Colonic mucosa (tissue), 4 donors: ENCODE data around the gene GPR137. TPM values are rescaled to one million over a fixed set of nuclear protein-coding genes. Genes with fewer than 3 reads are reported as not detected.
A peak's percentile ranks its signal among the peaks of the same experiment; 100 is the strongest.

Experiments
- DNase-seq: peaks from one replicate; pipeline ENCODE4 v3.0.0-alpha.2; 2020
- H3K27ac ChIP-seq: fragments of 200-600 bp; one replicate; pipeline ENCODE4 v1.8.0; 2021
- H3K27me3 ChIP-seq: fragments of 200-600 bp; one replicate; pipeline ENCODE4 v1.8.0; 2021
- H3K36me3 ChIP-seq: fragments of 200-600 bp; one replicate; pipeline ENCODE4 v1.8.0; 2021
- H3K4me1 ChIP-seq: fragments of 200-600 bp; one replicate; pipeline ENCODE4 v1.8.0; 2021; ENCODE audit warnings: mild to moderate bottlenecking
- H3K4me3 ChIP-seq: fragments of 200-600 bp; one replicate; pipeline ENCODE4 v1.8.0; 2021
- H3K9ac ChIP-seq, 2 donors: one replicate each; pipeline ENCODE4 v1.7.0; 2013; ENCODE audit warnings: control low read depth in 2 of 2, low read depth in 2 of 2, low read length in 2 of 2
- H3K9me3 ChIP-seq: fragments of 200-600 bp; one replicate; pipeline ENCODE4 v1.8.0; 2021
- intact Hi-C: fragments of 100-400 bp; cut with DNase I; formaldehyde crosslinking; loops from one replicate; pipeline ENCODE4 v1.14.1; 2022
- total RNA-seq, 2 donors: library from RNA; stranded (reverse); fragmentation: NEBNext Ultra II Directional in 1 of 2; extraction: Animal tissue kit (Norgen Biotek cat#: 25700) in 1 of 2; gene quantifications; one replicate each; pipeline ENCODE4 v1.2.1, GENCODE V29; 2021
- TF ChIP-seq, protein P1 (sequence below): fragments of 200-600 bp; IDR thresholded peaks from one replicate; pipeline ENCODE4 v1.8.0; 2022; ENCODE audit warnings: antibody characterized with exemption, mild to moderate bottlenecking
- donor health status: healthy.
- donor health status: DM: no; HTN: no; CAD: no.
- donor health status: DM: no; HTN: no; CAD: no.

The GPR137 gene
- total RNA-seq, 2 donors from 2014 or later = 36.0 to 58.8 TPM

DNA sequence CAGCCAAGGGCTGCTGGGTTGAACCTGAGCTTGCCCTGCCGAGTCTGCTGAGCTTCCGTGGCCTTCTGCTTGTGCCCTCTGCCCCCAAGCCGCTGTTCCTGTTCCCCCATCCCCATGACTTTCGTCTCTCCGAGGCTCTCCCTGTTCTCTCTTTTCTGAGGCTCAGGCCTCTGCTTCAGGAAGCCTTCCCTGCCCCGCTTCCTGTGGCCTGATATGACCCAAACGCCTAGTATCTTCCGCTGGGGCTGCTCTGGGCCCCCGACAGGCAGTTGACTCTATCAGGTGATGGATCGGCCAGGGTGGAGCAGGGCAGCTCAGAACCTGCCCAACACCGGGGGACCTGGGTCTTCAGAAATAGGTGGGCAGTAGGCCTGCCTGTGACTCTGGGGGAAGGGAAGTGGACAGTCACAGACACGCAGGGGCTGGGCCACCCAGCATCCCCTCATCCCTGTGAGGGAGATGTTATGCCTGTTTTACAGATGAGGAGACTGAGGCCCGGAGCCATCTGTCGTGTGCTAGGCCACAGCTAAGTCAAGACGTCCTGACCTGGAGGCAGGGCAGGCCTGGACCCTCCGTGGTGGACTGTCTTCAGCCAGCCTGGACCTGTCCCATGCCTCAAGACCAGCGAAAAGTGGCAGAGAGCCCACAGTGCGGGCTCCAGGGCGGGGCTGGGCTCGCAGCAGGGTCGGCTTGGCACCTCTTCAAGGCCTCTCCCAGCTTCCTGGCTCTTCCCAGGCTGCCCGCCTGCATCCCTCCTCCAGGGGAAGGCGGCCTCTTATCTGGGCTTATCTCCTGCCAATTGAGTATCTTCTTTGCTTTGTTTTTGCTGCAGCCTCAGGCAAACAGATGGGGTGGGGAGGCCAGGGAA lies 17.4 kb upstream of the GPR137 start:
- DNase-seq = peak; percentile 82
- H3K27ac ChIP-seq = peak overlapping the region; percentile 98
- intact Hi-C loops = loop anchor here (2.0 kb wide), 1 partner anchor 35 kb away; no protein-coding TSS in a partner anchor
- H3K27me3 ChIP-seq = no peaks in the 10 kb centered on the region
- peaks cover 22% of the 10 kb centered on the region for H3K36me3 ChIP-seq
- H3K9ac ChIP-seq = peak overlapping the region; percentile 80 to 94
- TF ChIP-seq, protein P1, sequence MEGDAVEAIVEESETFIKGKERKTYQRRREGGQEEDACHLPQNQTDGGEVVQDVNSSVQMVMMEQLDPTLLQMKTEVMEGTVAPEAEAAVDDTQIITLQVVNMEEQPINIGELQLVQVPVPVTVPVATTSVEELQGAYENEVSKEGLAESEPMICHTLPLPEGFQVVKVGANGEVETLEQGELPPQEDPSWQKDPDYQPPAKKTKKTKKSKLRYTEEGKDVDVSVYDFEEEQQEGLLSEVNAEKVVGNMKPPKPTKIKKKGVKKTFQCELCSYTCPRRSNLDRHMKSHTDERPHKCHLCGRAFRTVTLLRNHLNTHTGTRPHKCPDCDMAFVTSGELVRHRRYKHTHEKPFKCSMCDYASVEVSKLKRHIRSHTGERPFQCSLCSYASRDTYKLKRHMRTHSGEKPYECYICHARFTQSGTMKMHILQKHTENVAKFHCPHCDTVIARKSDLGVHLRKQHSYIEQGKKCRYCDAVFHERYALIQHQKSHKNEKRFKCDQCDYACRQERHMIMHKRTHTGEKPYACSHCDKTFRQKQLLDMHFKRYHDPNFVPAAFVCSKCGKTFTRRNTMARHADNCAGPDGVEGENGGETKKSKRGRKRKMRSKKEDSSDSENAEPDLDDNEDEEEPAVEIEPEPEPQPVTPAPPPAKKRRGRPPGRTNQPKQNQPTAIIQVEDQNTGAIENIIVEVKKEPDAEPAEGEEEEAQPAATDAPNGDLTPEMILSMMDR = no peak
- H3K9me3 ChIP-seq = no peaks in the 10 kb centered on the region
- H3K4me1 ChIP-seq = peaks cover 24% of the 10 kb centered on the region
- H3K4me3 ChIP-seq = peak overlapping the region; percentile 67

DNA sequence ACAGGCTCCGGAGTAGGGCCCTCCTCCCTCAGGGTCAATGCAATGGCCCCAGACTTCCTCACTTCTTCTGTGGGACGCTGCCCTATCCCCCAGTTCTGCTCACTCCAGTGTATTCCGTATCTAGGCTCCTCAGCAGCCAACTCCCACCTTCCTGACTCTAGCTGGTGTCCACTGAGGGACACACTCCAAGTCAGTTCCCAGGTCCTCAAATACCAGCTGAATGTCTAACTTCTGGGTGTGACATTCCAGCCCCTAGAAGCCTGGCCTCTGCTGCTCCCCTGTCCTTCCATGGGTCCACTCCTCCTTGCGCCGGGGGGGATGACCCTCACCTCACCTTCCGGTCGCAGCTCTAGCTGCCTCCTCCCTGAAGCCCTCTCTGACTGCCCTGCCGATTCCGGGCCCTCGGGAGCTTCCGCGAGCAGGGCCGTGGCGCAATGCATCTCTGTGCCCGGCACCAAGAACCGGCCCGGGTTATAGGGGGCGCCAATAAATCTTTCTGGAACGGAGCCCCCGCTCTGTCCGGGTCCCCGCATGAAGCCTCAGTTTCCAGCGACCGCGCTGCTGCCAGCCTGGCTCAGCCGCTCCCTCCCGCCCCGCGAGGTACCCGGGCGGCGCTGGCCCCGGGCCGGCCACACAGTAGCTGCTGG lies 16.6 kb upstream of the GPR137 start:
- Histone ChIP-seq H3K27me3 (no peaks in the 10 kb centered on the region), H3K9ac (peak overlapping the region; percentile 80 to 94), H3K4me1 (peaks cover 27% of the 10 kb centered on the region), H3K4me3 (peak overlapping the region; percentile 67), H3K27ac (peak overlapping the region; percentile 98), H3K36me3 (peaks cover 16% of the 10 kb centered on the region), H3K9me3 (no peaks in the 10 kb centered on the region)
- TF ChIP-seq, protein P1 = no peak
- peak; percentile 71 for DNase-seq
- intact Hi-C loops = loop anchor here (2.0 kb wide), 1 partner anchor 34 kb away; no protein-coding TSS in a partner anchor

DNA sequence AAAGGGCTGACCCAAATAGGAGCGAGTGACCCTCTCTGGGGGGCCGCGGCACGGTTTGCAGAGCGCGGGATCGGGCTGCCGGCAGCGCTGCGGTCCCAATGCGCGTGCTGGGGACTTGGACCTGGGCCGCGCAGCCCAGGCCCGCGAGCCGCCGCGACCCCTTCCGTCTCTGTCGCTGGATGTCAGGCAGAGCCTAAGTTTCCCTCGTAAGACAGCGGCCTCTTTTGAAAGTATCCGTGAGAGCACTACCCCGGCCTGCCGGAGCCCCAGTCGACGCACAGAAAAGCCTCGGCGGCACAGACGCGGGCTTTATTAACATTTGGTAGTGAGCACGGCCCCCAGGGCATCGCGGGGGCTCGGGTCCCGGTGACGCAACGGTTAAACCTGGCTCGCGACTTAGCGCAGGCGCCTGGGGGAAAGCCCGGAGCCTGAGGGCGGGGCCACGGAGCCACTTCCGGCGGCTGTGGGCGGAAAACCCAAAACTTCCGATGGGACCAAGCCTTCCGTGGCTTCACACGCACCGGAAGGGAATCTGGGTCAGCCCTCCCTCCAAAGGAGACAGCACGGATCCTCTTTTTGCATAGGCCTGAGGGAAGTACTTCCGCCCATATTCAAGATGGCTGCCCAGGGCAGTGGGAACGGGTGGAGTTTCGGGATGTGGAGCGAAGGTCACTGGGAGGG lies 16.0 kb upstream of the GPR137 start:
- Histone ChIP-seq H3K9me3 (no peaks in the 10 kb centered on the region), H3K9ac (peak overlapping the region; percentile 80 to 94), H3K27me3 (no peaks in the 10 kb centered on the region), H3K4me3 (peak overlapping the region; percentile 67), H3K27ac (peak overlapping the region; percentile 98), H3K36me3 (peaks cover 10% of the 10 kb centered on the region), H3K4me1 (peaks cover 27% of the 10 kb centered on the region)
- DNase-seq = peak; percentile 97
- intact Hi-C loops = loop anchor here (2.0 kb wide), 1 partner anchor 33 kb away; no protein-coding TSS in a partner anchor
- TF ChIP-seq, protein P1 = no peak

DNA sequence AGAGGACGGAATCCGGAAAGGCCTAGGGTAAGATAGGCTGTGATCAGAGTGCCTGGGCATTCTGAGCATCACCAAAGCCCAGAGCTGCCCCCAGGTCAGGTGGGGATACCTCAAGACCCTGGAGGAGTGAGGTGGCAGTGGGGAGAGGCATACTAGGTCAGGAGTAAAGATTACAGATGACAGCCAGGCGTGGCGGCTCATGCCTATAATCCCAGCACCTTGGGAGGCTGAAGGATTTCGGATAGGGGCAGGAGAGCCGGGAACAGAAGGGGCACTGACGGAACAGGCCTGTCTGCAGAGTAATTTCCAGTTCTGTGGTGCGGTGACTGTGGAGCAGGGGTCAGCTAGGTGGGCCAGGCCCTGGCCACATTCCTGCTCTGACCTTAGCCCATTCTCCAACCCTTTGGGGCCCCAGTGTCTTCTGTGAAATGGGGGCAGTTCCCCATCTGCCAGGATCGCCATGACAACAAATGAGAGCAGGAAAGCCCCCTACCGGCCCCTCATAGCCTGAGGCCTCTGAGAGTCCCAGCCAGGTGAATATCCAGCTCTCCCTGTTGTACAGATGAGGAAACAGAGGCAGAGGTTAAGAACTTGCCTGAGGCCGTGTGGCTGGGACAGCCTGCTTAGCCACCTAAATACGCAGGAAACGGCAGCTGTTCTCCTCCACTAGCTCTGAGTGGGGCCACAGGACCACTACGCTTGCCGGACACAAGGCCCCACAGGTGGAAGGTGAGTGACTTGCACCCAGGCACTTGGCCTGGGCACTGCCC lies 10.4 kb upstream of the GPR137 start:
- H3K27ac ChIP-seq = no peak overlapping the region
- peaks cover 11% of the 10 kb centered on the region for H3K4me1 ChIP-seq
- no peaks in the 10 kb centered on the region for H3K27me3 ChIP-seq
- TF ChIP-seq, protein P1 = no peak
- no peaks in the 10 kb centered on the region for H3K36me3 ChIP-seq
- intact Hi-C loops = no loop called here
- H3K9me3 ChIP-seq = no peaks in the 10 kb centered on the region
- DNase-seq = no peak
- H3K4me3 ChIP-seq = no peak overlapping the region
- H3K9ac ChIP-seq = no peak overlapping the region

DNA sequence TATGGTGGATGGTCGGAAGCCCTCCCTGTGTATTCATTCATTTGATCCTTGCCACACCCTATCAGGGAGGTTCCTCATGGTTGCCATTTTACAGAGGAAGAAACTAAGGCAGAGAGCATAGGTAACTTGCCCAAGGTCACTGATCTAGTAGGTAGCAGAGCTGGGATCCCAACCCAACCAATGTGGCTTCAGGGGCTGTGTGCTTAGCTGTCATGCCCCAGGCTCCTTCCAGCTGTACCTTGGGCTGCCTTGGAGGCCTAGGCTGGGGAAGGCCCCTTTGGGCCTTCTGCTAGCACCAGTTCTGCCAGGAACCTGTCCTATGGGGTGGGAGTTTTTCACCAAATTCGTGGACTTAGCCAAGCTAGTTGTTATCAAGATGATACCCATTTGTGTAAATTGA lies 9.8 kb upstream of the GPR137 start:
- intact Hi-C loops = no loop called here
- Histone ChIP-seq H3K9ac (no peak overlapping the region), H3K9me3 (no peaks in the 10 kb centered on the region), H3K36me3 (no peaks in the 10 kb centered on the region), H3K4me1 (peaks cover 11% of the 10 kb centered on the region), H3K27ac (no peak overlapping the region), H3K4me3 (no peak overlapping the region), H3K27me3 (no peaks in the 10 kb centered on the region)
- DNase-seq = no peak
- TF ChIP-seq, protein P1 = no peak
